Smooth muscle cell (in vitro differentiated cells): ENCODE measurements around the gene FAM3A. TPM values are rescaled to one million over a fixed set of nuclear protein-coding genes. Genes with fewer than 3 reads are reported as not detected.

Experiments used
- DNase-seq: peaks from one replicate; lab custom pipeline; 2025; ENCODE audit not compliant: unreplicated experiment; lab: John Stamatoyannopoulos, UW
- H2AFZ ChIP-seq: fragments of 200-600 bp; sonication (generic); 2 replicates; pipeline ENCODE4 v1.6.0; 2016; ENCODE audit warnings: antibody characterized with exemption, low read depth, mild to moderate bottlenecking
- H3F3A ChIP-seq: fragments of 200-600 bp; sonication (generic); 2 replicates; pipeline ENCODE4 v1.6.0; 2017; ENCODE audit warnings: antibody characterized with exemption, low read depth
- H3K27ac ChIP-seq: fragments of 200-600 bp; sonication (generic); 2 replicates; pipeline ENCODE4 v1.5.1; 2016; ENCODE audit warnings: low read depth, mild to moderate bottlenecking
- H3K27me3 ChIP-seq: fragments of 200-600 bp; sonication (generic); 2 replicates; pipeline ENCODE4 v1.6.1; 2016; ENCODE audit warnings: low read depth, mild to moderate bottlenecking
- H3K36me3 ChIP-seq: fragments of 200-600 bp; sonication (generic); 2 replicates; pipeline ENCODE4 v1.5.1; 2016; ENCODE audit warnings: low read depth
- H3K4me1 ChIP-seq: fragments of 200-600 bp; sonication (generic); 2 replicates; pipeline ENCODE4 v1.5.1; 2016; ENCODE audit warnings: low read depth
- H3K4me2 ChIP-seq: fragments of 200-600 bp; sonication (generic); 2 replicates; pipeline ENCODE4 v1.6.0; 2016; ENCODE audit warnings: mild to moderate bottlenecking
- H3K4me3 ChIP-seq: fragments of 200-600 bp; sonication (generic); 2 replicates; pipeline ENCODE4 v1.5.1; 2016; ENCODE audit warnings: mild to moderate bottlenecking
- H3K79me2 ChIP-seq: fragments of 200-600 bp; sonication (generic); 2 replicates; pipeline ENCODE4 v1.6.0; 2016; ENCODE audit warnings: low read depth, mild to moderate bottlenecking
- H3K9ac ChIP-seq: fragments of 200-600 bp; sonication (generic); 2 replicates; pipeline ENCODE4 v1.6.0; 2016; ENCODE audit warnings: low read depth
- H3K9me3 ChIP-seq: fragments of 200-600 bp; sonication (generic); replicated peaks from 2 replicates; pipeline ENCODE4 v1.5.1; 2016; ENCODE audit warnings: low read depth
- H4K20me1 ChIP-seq: fragments of 200-600 bp; sonication (generic); 2 replicates; pipeline ENCODE4 v1.6.0; 2016; ENCODE audit warnings: low read depth
- WGBS: methylation state at CpG from one replicate; pipeline ENCODE4 v1.1.7; 2016; ENCODE audit warnings: low lambda C conversion rate; 5-methylcytosine and 5-hydroxymethylcytosine counted together
- polyA plus RNA-seq: library from polyadenylated mRNA; unstranded; fragments of >200 nt; fragmentation: Nextera tagmentation; extraction: Ambion mirVana; gene quantifications from 2 replicates; pipeline ENCODE4 v1.2.1, GENCODE V29; 2016
- total RNA-seq: library from RNA; depleted of rRNA; stranded (reverse); fragments of >200 nt; gene quantifications from 2 replicates; pipeline ENCODE4 v1.2.3, GENCODE V29; 2014
- TF ChIP-seq, protein P1 (sequence below): fragments of 200-600 bp; sonication (generic); IDR thresholded peaks from 2 replicates; pipeline ENCODE4 v1.5.1; 2017; ENCODE audit warnings: borderline replicate concordance, mild to moderate bottlenecking, antibody characterized with exemption; ENCODE audit not compliant: insufficient read depth, poor library complexity, severe bottlenecking

FAM3A gene
- total and polyA plus RNA-seq, 2 experiments from 2014 or later = 13.6 to 49.1 TPM

DNA sequence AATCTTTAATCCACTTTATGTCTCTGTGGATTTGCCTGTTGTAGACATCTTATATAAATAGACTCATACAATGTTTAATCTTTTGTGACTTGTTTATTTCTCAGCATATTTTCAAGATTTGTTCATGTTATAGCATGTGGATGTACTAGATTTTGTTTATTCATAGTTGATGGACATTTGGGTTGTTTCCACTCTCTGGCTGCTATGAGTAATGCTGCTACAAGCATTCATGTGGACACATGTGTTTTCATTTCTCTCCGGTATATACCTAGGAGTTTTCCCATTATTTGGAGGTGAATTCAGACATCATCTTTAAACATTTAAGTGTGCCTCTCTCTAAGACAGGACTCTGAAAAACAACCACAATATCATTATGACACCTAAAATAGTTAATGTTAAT is 33.7 kb upstream of the FAM3A start:
- Histone ChIP-seq H3K4me3 (no peak overlapping the region), H3K4me1 (no peaks in the 10 kb centered on the region), H3F3A (no peaks in the 10 kb centered on the region), H3K9ac (no peak overlapping the region), H3K4me2 (no peak overlapping the region), H3K79me2 (peaks cover 35% of the 10 kb centered on the region), H2AFZ (no peak overlapping the region), H3K9me3 (no peaks in the 10 kb centered on the region), H3K36me3 (no peaks in the 10 kb centered on the region), H4K20me1 (no peaks in the 10 kb centered on the region), H3K27ac (no peak overlapping the region), H3K27me3 (no peaks in the 10 kb centered on the region)
- TF ChIP-seq, protein P1, sequence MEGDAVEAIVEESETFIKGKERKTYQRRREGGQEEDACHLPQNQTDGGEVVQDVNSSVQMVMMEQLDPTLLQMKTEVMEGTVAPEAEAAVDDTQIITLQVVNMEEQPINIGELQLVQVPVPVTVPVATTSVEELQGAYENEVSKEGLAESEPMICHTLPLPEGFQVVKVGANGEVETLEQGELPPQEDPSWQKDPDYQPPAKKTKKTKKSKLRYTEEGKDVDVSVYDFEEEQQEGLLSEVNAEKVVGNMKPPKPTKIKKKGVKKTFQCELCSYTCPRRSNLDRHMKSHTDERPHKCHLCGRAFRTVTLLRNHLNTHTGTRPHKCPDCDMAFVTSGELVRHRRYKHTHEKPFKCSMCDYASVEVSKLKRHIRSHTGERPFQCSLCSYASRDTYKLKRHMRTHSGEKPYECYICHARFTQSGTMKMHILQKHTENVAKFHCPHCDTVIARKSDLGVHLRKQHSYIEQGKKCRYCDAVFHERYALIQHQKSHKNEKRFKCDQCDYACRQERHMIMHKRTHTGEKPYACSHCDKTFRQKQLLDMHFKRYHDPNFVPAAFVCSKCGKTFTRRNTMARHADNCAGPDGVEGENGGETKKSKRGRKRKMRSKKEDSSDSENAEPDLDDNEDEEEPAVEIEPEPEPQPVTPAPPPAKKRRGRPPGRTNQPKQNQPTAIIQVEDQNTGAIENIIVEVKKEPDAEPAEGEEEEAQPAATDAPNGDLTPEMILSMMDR = no peak
- no peak for DNase-seq
- WGBS = 89% methylated on average over 1 of the region's 1 CpG

DNA sequence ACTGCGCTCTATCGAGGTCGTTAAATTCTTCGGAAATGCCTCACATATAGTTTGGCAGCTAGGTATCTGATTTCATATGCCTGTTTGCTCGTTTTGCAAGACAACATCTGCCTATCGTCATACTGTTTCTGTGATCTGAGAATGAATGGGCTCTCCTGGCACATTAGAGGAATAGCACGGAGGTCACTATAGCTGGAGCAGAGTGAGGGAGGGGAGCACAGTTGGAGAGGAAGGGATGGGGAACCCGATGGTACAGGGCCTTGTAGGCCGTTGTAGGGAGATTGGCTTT is 31.9 kb upstream of the FAM3A start:
- Histone ChIP-seq H2AFZ (no peak overlapping the region), H3K4me3 (peak overlapping the region; percentile 71), H3K4me2 (peak overlapping the region; percentile 80), H3K79me2 (peaks cover 33% of the 10 kb centered on the region), H3K36me3 (no peaks in the 10 kb centered on the region), H3K4me1 (no peaks in the 10 kb centered on the region), H3F3A (no peaks in the 10 kb centered on the region), H3K9ac (peak overlapping the region; percentile 93), H3K9me3 (no peaks in the 10 kb centered on the region), H4K20me1 (no peaks in the 10 kb centered on the region), H3K27ac (peak overlapping the region; percentile 91), H3K27me3 (no peaks in the 10 kb centered on the region)
- no peak for DNase-seq
- TF ChIP-seq, protein P1 = no peak
- WGBS = 40% methylated on average over 9 of the region's 9 CpGs

DNA sequence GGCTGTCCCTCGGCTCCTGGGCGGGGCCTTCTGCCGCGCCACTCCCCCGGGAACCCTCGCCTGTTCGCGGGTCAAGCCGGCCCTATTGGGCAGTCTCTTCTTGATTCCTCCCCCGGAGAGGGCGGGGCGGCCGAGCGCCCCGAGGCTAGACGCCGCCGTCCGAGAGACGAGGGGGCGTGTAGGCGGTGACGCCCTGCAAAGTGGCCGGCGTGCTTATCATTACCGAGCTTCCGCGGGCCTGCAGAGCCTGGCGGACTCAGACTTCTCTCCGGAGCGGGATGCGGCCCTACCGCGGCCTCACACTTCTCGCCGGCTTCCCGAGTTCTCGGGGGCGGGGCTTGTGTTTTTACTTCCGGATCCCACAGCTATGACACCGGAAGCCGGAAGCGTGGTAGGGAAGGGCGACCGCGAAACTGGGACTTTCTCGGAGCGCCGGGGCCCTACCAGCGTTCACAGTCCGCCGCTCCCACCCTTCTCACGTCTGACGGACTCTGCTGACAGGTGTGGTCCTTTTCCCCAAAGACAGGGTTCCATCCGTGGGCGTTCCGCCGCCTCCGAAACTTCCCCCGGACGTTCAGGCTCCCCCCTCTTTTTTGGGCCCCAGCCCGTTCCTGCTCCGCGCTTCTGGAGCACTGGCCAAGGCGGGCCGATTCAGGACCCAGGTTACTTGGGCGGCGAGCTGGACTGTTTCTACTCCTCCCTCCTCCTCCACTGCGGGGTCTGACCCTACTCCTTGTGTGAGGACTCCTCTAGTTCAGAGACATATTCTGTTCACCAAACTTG is 31.4 kb upstream of the FAM3A start, which contains the start of gene IKBKG:
TSS of gene IKBKG (plus strand) at position 376 of the 783 bp plus-strand sequence. CDS start 4,383 bp downstream, outside the sequence.
- peak within 1 kb of the TSS; percentile 71 for H3K4me3 ChIP-seq
- peak; percentile 80 for DNase-seq
- H3K4me1 ChIP-seq = no peaks in the 10 kb centered on the region
- TF ChIP-seq, protein P1 = no peak
- H3K27me3 ChIP-seq = no peaks in the 10 kb centered on the region
- peak within 1 kb of the TSS; percentile 91 for H3K27ac ChIP-seq
- no peaks in the 10 kb centered on the region for H3F3A ChIP-seq
- H2AFZ ChIP-seq = peak within 1 kb of the TSS; percentile 74
- H3K79me2 ChIP-seq = peaks cover 33% of the 10 kb centered on the region
- peak within 1 kb of the TSS; percentile 80 for H3K4me2 ChIP-seq
- no peaks in the 10 kb centered on the region for H3K9me3 ChIP-seq
- no peaks in the 10 kb centered on the region for H4K20me1 ChIP-seq
- 35% methylated on average over 63 of the region's 69 CpGs for WGBS
- no peaks in the 10 kb centered on the region for H3K36me3 ChIP-seq
- peak within 1 kb of the TSS; percentile 93 for H3K9ac ChIP-seq
